T-helper 1 cell treated with Interleukin-12 subunit alpha and Interleukin-12 subunit beta and Interleukin-4 antibody, amounts not matched to agents 30 μg/mL and 1 μg/mL, for 36 hours (primary cell): ENCODE measurements around the gene PACRGL.
"Not testable (repeated sequence)": the region's sequence is repeated elsewhere in the genome, so short reads cannot be mapped to it uniquely, and the experiment has no call there.

Experiments used
- H3K27ac Mint-ChIP-seq: one replicate; pipeline ENCODE4 v1.8.0; 2021; ENCODE audit warnings: mild to moderate bottlenecking, mixed read lengths
- H3K27me3 Mint-ChIP-seq: one replicate; pipeline ENCODE4 v1.8.0; 2021; ENCODE audit warnings: low read depth, mixed read lengths
- H3K36me3 Mint-ChIP-seq: one replicate; pipeline ENCODE4 v1.8.0; 2021; ENCODE audit warnings: low read depth, mixed read lengths
- H3K4me1 Mint-ChIP-seq: one replicate; pipeline ENCODE4 v1.8.0; 2021; ENCODE audit warnings: low read depth, mixed read lengths
- H3K4me3 Mint-ChIP-seq: one replicate; pipeline ENCODE4 v1.8.0; 2021; ENCODE audit warnings: mild to moderate bottlenecking, moderate library complexity, mixed read lengths
- H3K9me3 Mint-ChIP-seq: one replicate; pipeline ENCODE4 v1.8.0; 2021; ENCODE audit warnings: mixed read lengths

PACRGL gene

DNA sequence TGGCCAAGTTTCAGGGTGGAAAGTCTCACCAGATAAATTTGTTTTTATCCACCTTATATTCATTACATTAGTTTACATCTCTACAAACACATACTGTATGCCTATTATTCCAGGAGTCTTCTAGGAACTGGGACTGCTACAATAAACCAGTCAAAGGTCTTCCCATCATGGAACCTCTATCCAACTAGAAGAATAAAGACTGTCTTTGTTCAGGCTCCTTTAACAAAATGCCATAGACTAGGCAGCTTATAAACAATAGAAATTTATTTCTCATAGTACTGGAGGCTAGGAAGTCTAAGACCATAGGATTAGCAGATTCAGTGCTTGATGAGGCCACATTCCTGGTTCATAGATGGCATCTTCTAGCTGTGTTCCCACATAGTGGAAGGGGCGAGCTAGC lies 61.6 kb downstream of the PACRGL start:
- Mint-ChIP-seq H3K9me3 (no peaks in the 10 kb centered on the region), H3K27me3 (no peaks in the 10 kb centered on the region), H3K27ac (no peak overlapping the region), H3K36me3 (no peaks in the 10 kb centered on the region), H3K4me3 (no peak overlapping the region), H3K4me1 (no peaks in the 10 kb centered on the region)

DNA sequence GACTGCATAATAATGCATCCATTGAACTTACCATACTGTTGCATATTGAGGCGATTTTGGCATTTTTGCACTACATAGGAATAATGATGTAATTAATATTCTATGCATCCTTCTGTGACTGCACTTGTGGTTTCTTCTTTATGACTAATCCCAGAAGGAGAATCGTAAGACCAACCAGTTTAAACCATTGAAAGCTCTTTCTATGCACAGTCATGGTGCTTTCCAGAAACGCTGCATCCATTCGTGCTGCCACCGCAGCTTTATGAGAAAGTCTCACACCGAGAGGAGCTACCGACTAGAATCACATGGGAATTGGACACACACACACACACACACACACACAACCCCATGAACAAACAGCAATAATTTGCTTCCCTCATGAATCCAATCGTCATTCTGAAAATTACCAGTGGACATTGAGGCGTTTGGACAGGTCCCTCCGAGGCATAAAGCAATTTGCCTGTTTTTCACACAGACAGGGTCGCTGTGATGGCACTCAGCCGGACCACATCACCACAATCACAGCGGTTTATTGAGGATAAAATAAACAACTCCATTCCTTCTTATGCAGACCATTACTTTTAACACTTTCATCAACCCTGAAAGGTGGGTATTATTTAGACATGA lies 64.2 kb downstream of the PACRGL start:
- Mint-ChIP-seq H3K4me3 (no peak overlapping the region), H3K9me3 (no peaks in the 10 kb centered on the region), H3K27me3 (no peaks in the 10 kb centered on the region), H3K36me3 (no peaks in the 10 kb centered on the region), H3K4me1 (no peaks in the 10 kb centered on the region), H3K27ac (no peak overlapping the region)

DNA sequence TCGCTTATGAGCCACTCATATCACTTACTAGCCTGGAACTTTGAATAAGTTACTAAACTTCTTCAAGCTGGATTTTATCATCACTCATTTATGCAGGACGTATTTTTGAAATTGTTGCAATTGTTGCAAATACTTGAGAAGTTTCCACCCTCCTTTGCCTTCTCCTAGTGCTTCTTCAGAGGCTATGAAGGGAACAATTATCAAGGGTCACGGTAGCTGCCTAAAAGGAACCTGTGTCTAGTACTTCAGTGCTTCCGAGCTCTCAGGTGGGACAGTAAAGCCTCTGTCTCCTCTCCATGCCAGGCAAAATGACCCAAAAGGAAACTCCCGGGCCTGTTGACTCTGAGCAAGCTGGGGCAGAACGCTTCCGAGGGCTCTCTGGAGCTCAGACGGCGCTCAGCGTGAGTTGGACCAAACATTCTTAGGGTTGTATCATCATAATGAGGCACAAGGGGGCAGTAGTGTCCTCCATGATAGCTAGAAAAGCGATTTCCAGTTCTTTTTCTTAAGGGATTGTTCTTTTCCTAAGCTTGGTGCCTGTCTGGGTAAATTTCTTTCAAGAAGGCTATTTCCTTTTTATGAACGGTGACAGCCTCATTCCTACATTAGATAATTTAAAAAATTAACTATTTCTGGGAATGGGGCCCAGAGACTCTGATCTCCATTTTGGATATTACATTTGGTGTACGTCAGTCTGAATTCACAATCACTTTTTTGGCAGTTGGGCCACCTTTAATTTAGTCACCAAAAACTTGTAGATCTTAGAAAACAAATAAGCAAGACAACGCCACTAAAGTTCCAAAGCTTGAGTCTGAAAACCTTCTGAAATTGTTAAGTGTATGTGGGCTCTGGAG lies 73.1 kb downstream of the PACRGL start:
- Mint-ChIP-seq H3K4me1 (peaks cover 2% of the 10 kb centered on the region), H3K27me3 (no peaks in the 10 kb centered on the region), H3K27ac (no peak overlapping the region), H3K9me3 (no peaks in the 10 kb centered on the region), H3K4me3 (no peak overlapping the region), H3K36me3 (no peaks in the 10 kb centered on the region)

DNA sequence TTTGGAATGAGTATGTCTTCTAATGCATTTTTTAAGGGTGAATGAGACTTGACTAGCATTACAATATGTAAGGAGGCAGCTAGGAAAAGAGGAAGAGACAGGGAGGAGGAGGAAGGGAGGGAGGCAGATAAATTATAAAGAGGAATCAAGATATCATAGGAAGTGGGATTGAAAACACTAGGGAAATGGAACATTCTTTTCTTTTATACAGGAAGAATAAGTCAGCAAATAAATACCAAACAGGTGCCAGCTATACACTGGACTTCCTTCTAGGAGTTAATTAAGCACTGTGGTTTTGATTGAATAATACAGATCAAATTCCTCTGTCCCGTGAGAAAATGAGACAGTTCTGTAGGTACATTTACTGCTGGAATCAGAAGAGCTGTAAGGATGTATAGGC lies 78.6 kb downstream of the PACRGL start:
- Mint-ChIP-seq H3K4me1 (no peaks in the 10 kb centered on the region), H3K4me3 (no peak overlapping the region), H3K27ac (peak overlapping the region; percentile 16)

DNA sequence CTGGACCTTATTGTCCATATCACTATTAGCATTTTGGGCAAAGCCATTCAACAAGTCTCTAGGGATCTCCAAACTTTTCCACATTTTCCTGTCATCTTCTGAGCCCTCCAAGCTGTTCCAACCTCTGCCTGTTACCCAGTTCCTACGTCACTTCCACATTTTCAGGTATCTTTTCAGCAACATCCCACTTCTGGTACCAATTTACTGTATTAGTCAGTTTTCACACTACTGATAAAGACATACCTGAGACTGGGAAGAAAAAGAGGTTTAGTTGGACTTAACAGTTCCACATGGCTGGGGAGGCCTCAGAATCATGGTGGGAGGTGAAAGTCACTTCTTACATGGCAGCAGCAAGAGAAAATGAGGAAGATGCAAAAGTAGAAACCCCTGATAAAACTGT lies 82.9 kb downstream of the PACRGL start:
- H3K27me3 Mint-ChIP-seq, H3K27ac Mint-ChIP-seq, H3K4me1 Mint-ChIP-seq, H3K36me3 Mint-ChIP-seq, H3K4me3 Mint-ChIP-seq: not testable (repeated sequence)
- H3K9me3 Mint-ChIP-seq, result peaks cover 16% of the 10 kb centered on the region

More for the DNA sequence above, 78.6 kb downstream of the PACRGL start:
- H3K36me3 Mint-ChIP-seq, result no peaks in the 10 kb centered on the region
- peaks cover 16% of the 10 kb centered on the region for H3K9me3 Mint-ChIP-seq
- no peaks in the 10 kb centered on the region for H3K27me3 Mint-ChIP-seq

DNA sequence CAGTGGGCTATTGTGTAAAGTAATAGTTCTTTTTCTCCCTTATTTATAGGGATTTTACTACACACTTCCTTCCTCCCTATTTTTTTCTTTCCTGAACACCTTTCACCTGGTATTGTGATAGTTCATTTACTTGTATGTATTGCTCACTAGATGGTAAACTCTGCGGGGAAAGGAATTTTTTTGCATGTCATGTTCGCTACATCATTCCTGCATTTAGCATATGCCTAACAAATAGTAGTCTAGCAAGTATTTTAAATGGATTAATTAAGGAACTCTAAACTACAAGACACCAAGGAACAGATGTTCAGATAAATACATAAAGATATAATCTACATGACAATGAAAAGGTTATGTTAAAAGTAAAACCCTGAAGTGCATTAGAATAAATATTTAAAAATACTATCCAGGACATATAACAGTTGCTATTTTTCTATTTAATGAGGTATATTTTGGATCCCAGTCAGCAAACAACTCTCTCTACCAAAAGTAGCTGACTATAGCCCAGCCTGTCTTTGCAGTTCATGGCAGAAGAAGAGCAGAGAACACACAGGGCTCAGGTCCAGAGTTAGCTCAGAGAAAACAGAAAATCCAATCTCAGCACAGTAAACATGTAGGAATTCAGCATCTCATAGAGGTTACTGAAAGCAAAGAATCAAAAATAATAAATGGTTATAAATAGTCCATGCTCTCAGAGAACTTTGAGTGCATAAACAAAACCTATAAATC lies 87.8 kb downstream of the PACRGL start:
- H3K27me3 Mint-ChIP-seq, result no peaks in the 10 kb centered on the region
- H3K9me3 Mint-ChIP-seq, result no peaks in the 10 kb centered on the region
- no peak overlapping the region for H3K4me3 Mint-ChIP-seq
- H3K4me1 Mint-ChIP-seq, result no peaks in the 10 kb centered on the region
- H3K27ac Mint-ChIP-seq, result no peak overlapping the region
- H3K36me3 Mint-ChIP-seq, result no peaks in the 10 kb centered on the region
